NCI-H82 treated with DMSO at 0.1 percent for 48 hours (cell line): ENCODE measurements around the gene DOCK9.

ENCODE experiments used
- DNase-seq: peaks from one replicate; lab custom pipeline; 2025; ENCODE audit not compliant: unreplicated experiment; lab: John Stamatoyannopoulos, UW

The DOCK9 gene

DNA sequence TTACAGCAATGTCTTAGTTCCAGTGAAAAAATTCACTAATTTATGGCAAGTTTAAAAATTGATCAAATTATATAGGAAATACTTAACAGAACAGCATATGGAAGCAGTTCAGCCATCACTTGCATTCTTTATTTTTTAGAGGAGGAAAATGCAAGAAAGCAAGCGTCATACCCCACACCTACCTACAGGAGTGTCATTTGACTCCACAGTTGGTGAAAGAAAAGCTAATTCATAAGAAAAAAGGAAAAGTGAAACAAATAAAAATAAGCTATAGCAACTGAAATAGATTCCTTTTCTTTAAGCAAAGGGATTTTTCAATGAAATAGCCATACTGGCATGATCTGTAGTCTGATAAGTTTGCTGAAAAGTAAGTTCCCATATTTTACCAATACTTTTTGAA lies 111.0 kb downstream of the DOCK9 start:
- DNase-seq, result no peak

DNA sequence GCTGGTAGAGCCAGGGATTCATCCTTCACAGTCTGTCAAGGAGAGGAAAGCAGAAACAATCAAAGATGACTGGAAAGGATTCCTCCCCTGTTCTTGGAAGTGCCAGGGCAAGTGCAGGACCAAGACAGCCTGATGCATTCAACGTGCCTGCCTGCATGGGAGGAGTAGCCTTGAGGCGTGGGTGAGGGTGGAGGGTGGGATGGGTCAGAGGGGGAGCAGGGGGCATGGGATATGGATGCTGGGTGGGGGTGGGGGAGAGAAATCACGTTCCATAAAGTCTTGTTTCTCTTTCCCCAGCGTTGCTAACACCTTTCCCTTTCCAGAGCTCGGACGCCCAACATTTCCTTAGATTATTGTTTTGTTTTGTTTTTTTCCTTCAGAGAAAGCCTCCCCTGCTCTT lies 117.4 kb downstream of the DOCK9 start:
- DNase-seq, result no peak

DNA sequence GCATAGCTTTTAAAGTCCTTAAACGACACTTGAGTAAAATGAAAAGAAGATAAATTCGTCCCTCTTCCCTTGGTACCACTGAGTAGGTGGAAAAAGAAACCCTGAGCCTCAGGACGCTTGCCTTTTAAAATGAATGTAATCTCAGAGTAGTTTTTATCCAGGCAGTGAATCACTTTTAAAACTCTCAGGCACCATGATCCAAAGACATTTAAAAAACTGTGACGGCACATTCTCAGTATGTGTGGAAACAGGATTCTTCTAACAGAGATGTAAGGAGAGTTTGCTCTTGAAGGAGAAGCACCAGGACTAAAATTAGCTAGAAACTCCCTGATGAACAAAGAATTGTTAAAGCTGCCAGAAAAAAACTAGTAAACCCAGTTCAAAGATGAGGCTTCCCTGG lies 119.7 kb downstream of the DOCK9 start:
- no peak for DNase-seq

DNA sequence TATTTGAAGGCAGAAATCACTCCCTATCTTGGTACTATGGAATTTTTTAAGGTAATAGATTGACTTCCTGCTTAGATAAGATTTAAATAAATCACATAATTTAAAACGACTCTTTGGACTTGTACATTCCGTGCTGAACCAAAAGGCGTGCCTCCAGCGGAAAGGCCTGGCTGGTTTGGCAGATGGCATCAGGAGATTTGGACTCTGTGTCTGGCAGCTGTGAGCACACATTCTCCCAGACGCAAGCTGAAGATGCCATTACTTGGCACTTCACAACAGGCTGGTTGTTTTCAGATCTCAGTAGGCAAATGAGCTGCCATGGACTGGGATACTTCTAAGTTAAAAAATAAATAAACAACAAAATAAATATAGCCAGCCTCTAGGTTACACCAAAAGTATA lies 120.9 kb downstream of the DOCK9 start:
- no peak for DNase-seq

DNA sequence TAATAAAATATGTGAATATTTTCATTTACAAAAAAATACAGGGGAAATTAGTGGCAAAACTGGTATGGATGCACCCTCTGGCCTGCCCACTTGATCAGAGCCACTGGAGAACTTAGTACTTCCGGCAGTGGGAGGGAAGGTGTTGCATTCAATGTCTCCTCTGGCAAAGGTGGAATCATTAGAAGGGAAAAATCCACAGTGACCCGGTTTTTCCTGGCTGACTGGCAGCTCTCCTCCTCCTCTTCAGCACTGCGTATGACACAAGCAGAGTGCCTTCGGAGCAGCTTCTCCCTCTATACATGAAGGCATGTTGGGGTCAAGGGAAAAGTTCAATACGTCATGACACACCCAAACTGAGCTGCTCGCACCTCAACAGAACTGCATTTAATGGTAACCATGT lies 123.4 kb downstream of the DOCK9 start:
- DNase-seq, result no peak

DNA sequence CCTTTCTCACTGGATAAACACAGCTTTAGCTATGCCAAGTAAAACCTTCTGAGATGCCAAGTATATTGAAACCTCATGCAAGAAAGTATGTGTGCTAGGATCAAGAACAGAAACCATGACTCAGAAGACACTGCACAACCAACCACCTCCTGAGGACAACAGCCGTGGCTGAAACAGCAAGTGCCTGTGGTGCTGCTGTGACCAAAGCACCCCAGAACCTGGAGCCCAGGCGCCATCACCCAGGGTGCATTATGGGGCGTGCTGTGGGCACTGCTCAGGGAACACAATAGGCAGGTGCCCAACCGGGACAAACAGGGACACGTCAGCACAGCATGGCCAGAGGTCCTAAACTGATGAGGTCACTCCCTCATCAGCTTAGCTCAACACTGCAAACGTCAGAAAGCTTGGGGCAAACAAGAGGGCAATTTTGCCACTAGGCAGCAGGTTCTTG lies 124.1 kb downstream of the DOCK9 start:
- no peak for DNase-seq

DNA sequence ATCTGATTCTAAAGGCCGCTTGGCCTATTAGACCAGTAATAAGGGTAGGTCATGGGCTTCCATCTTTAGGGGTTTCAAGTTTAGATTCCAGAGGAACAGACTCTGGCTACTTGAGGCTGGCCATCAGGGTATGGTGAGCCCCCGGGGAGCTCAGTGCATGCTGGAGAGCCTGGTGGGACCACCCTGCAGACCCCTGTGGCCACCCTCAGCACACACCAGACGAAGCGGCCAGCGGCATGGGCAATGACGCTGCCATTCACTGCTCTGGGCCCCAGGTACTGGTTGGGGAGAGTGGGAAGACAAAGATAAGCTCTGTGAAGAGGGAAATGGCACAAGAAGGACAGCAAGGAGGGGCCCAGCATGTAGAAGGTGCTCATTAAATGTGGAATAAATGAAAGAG lies 126.6 kb downstream of the DOCK9 start:
- no peak for DNase-seq

DNA sequence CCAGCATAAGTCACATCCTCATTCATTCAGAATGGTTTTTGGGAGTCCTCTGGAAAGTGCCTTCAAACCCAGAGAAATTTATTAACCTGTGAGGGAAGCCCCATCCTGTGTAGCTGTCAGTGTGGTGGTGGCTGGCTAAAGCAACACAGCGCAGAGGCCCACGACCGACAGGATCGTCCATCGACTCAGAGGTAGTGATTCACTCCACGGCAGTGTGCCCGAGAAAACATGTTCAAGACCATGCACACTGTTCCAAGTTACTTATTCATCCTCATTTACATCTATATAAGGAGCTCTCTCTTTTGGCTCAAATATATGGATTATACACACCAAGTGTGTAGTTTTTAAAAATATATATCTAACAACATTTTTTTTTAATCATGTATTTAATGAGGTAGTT lies 129.1 kb downstream of the DOCK9 start:
- DNase-seq, result no peak

DNA sequence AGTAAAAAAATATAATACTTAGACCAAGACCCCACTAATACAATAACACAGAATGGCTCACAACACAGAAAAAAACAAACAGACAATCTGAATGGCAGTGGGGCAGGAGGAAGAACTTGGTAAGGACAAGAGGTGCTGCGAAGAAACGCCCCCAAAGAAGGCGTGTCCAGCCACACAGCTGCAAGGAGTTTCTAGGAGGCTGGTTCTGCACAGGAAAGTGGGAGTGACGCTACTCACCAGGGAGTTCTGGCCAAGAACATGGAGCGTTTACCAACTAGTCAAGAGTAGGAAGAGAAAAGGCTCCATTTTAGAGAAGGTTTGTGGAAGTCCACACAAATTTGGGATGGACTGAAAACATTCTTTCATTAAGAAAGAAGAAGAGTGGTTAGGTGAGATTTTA lies 130.1 kb downstream of the DOCK9 start:
- no peak for DNase-seq

DNA sequence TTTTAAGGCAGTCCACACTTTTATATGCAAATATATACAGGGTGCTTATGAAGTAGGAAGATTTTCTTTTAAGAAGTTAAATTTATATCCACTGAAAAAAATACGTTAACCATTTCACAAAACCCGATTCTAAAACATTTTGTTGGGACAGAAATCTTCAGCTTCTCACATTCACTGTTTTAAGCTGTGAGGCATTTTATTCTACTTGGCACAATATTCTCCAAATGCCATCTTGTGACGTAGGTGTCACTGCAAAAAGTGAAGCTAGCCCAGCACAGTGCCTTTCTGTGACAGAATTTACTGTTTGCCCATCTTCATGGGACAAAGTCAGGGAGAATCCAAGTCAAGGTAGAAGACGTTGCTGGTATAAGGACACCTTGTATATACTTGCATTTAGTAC lies 130.9 kb downstream of the DOCK9 start:
- DNase-seq, result no peak

DNA sequence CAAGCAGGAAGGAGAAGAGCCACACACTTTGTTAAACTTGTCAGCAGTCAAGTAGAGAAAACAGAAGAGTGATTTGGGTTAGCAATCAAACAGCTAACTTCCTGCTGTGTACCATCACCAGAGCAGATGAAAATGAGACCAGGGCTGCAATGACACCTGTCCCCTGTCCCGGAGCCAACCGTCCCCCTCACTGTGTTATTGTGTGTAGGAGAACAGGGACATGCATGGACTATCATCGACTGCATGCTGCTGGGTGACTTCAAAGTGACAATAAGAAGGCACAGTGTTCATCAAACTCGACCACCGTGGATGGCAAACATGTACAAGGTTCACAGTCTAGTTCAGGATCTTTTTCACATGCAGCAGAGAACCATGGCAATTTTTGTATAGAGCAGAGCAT lies 131.3 kb downstream of the DOCK9 start:
- no peak for DNase-seq

DNA sequence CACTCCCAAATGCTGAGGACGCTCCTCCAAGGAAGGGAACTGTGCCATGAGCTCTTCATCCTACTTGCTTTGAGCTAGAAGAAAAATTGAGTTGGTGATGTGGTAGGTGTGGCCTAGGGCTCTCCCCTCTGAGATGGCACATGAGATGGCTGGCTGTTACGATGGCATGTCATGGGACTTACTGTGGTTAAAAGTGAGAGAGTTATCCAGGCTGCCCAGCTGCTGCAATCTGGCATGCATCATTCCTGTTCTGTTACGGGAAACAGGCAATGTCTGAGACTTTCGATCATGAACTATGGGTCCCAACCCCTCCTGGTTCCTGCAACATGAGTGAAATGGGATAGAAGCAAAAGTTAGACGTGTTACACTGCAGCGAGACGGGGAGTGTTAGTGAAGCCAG lies 132.1 kb downstream of the DOCK9 start:
- no peak for DNase-seq

DNA sequence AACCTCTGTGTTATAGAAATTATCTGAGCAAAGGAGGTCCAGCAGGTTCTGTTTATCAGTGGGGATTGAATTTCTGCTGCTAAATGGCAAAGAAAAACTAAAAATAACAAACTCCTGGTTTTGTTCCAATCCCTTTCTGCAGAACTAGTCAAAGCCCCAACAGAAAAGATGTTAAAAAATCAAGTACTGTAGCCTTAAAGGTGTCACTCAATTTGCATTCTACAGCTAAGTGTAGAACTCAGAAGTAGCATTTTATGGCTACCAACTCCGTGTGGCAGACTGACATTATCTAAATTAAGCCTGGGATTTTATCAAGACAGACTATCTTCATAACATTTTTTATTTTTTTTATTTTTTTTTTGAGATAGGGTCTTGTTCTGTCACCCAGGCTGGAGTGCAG lies 133.8 kb downstream of the DOCK9 start:
- no peak for DNase-seq

DNA sequence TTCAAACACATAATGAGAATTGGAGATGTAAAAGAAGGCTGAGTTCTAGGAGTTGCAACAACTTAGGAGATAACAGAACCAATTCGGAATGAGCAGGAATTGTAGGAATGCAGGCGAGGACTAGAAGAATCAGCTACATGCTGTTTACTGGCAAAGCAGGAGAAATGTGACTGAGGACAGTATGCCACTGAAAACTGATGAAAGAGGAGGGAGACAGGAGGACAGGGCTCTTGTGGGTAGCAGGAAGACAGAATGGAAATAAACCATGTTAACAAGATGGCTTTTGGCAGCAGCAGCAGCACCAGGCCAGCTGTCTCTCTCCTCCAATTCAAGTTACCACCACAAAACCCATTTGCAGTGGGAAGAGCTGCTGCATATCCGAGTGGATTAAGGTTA lies 134.4 kb downstream of the DOCK9 start:
- DNase-seq, result peak; percentile 14

DNA sequence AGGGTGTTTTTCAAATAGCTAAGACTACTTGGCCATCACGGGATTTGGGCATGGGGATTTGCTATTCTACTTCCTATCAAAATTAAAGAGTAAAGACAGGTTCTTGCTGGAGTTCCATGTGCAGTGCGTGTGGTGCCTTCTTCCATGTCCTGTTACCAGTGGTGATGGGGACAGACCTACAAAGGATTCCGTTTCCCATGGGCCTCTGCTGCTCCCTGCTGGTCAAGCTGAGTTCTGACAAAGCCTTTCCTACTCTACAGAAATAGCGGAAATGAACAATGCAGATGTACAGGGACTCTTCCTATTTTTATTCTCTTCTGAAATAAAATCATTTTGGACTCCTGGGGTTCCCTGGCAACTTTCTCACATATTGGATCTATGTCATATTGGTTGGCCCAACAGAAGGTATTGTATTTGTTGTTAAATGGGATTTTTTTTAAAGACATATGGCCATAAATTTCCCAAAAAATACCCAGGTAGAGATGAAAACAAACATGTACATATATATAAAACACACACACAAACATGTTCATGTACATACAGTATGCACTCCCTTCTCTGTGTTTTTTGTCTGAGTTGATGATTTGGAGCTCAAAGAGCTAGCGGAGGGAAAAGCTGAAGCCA lies 134.9 kb downstream of the DOCK9 start:
- DNase-seq, result peak; percentile 46

DNA sequence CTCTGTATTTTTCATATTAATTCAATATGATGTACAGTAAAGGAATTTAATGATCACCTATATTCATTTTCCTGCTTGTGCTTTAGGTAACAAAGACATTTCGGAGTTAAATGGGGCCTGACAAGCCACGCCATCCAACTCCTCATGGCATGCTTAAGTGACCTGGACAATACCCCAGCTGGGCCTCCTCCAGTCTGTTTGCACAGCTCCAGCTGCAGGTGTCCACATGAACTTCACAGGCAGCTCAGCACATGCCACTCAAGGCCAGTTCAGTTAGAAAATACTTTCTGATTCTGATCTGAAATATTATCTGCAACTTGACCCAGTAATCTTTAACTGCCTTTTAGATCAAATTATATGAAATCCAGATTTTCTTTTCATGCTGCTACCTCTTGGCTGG lies 135.8 kb downstream of the DOCK9 start:
- DNase-seq, result no peak

DNA sequence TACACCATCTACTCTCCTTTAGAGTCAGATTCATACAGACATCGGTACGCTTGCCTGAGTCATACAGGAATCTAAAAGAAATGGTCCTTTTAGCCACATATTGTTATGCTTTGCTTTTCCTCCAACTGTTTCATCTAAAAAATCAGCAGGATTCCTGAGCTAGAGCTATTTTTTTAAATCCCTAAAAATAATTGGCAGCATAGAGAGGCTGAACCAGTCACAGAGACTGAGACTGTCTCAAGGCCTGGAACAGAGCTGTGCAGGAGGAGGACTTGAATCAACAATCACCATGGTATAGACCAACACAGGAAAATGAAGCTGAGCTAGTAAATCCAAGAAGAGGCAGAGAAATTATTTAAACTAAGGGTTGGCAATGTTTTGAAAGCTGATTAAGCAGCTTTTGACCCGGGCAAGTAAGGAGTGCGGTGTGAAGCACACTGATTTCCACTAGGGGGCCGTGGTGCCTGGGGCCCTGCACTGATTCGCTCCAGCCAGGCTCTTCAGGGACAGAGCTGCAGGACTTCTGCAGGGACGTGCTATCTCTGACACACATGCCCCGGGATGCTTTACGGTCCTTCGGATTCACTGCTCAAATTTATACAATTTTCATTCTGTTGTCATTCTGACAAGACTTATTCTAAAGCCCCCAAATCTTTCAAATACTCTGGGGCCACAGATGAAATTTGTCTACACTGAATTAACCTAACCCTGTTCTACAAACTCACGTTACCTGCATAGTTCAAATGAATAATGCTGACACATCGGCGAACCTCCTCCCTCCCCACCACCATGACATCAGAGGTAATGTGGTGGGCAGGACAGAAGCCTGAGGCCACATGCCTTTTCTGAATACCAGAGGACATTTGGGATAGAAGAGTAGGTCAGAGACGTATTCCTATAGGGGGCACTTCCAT lies 137.8 kb downstream of the DOCK9 start:
- peak; percentile 44 for DNase-seq

DNA sequence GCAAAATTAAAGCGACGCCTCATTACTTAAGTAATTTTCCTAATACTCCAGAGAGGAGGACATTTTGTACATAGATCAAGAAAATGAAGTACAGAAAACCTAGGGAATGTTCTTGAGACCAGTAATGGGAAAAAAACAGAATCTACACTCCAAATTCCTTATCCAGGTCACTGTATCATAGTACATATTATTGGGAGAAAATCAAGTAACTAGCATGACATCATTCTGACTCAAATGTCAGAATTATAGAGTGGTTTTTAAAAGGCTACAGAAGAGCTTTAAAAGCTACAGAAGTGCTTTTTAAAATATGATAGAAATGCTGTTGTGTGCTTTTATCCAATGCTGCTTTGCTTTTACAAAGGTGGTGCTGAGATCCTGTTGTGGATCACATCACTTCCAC lies 139.1 kb downstream of the DOCK9 start:
- DNase-seq, result no peak

DNA sequence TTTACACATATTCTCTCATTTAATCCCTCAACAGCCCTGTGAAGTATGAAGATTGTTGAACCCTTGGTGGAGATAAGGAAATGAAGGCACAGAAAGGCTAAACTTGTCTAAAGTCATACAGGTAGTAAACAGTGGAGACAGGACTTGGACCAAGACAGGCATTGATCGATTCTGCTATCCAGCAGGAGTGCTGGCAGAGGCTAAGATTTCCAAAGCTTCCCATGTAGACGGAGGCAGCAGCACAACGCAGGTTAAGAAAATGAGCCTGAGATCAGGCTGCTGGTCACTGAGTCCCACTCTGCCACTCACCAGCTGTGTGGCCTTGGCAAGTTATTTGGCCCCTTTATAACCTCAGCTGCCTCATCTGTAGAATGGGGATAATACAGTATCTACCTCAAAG lies 140.0 kb downstream of the DOCK9 start:
- no peak for DNase-seq

DNA sequence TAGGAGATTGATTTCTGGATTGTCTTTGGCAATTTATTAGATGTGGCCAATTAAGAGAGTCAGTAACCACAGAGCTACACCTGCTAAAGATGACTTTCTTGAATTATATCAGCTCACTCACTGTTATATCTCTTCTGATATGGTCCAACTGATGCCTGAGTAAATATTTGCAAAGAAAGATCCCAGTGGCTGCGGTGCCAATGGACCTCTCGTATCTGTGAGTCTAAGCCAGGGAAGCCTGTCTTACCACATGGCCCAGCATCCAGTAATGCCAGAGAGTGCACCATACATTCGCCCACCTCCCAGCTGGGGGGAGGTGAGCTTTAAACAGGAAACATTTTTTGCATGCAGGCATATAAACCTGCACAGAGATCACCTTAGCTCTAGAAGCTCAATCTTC lies 142.7 kb downstream of the DOCK9 start:
- no peak for DNase-seq

DNA sequence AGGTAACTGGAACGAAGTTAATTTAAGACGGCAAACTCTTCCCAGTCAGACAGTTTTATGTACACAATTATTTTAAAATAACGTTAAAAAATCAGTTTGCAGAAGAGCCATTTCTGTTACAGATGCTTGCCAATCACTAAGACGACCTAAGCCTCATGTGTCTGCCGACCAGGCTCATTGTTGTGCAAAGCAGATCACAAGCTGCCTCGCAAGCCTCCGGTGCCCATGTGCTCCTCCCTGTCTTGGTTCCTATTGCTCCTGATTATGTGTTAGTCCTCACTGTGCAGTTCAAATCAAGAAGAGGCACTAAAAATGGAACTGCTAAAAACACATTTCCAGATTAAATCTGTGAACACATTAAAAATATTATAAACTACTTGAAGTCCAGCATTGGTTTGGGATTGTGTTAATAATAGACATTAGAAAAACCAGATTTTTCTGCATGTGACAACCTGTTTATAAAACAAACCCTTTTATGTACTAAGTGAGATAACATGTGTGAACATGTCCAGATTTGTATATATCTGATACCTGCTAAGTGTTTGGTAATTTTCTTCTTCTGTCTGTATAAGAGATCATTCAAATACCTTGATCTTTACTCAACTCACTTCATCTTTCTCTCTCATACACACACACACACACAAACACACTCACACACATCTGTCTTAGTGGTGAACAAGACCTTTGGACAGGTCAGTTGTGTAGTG lies 143.5 kb downstream of the DOCK9 start:
- no peak for DNase-seq

DNA sequence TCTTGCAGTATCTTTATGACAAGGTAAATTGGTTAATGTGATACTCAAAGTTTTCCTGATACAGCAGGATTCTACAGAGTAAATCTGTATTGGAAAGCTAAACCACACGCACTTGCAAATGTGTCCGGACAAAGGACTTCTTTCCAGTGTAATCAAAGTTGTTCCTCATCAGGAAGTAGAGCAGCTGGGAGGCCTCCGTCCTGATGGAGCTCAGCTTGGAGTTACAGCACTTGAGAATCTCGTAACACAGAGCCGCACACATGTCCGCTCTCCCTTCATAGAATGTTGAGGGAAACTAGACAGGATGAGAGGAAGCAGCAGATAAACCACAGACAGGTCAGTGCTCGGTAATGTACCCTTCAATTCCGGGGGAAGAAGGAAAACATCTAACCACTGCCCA lies 146.6 kb downstream of the DOCK9 start:
- no peak for DNase-seq
